Neural cell (in vitro differentiated cells): Measurements from ENCODE around the gene FH. TPM values are rescaled to one million over a fixed set of nuclear protein-coding genes. Genes with fewer than 3 reads are reported as not detected.

ENCODE experiments used
- H2AFZ ChIP-seq: fragments of 200-600, 300-800 bp; sonication (generic), shearing (Covaris generic); 2 replicates; pipeline ENCODE4 v1.6.0; 2014; ENCODE audit warnings: low read depth, mild to moderate bottlenecking, antibody characterized with exemption, low read length, moderate library complexity
- H3F3A ChIP-seq: fragments of 200-600 bp; shearing (Covaris generic); 2 replicates; pipeline ENCODE4 v1.6.1; 2016; ENCODE audit warnings: mild to moderate bottlenecking, moderate library complexity, mixed read lengths, antibody characterized with exemption, low read length; ENCODE audit not compliant: insufficient read depth, poor library complexity, severe bottlenecking
- H3K27ac ChIP-seq: fragments of 200-600, 300-800 bp; sonication (generic), shearing (Covaris generic); 2 replicates; pipeline ENCODE4 v1.5.1; 2014; ENCODE audit warnings: mild to moderate bottlenecking, low read length, moderate library complexity
- H3K27me3 ChIP-seq: fragments of 300-800, 200-600 bp; sonication (generic), shearing (Covaris generic); 2 replicates; pipeline ENCODE4 v1.6.0; 2014; ENCODE audit warnings: mild to moderate bottlenecking, low read depth, low read length, moderate library complexity; ENCODE audit not compliant: insufficient read depth
- H3K36me3 ChIP-seq: fragments of 300-800, 200-600 bp; sonication (generic), shearing (Covaris generic); 2 replicates; pipeline ENCODE4 v1.5.1; 2014; ENCODE audit warnings: mild to moderate bottlenecking, antibody characterized with exemption, low read length, moderate library complexity; ENCODE audit not compliant: insufficient read depth
- H3K4me2 ChIP-seq: fragments of 300-800, 200-600 bp; sonication (generic), shearing (Covaris generic); 2 replicates; pipeline ENCODE4 v1.6.0; 2014; ENCODE audit warnings: mild to moderate bottlenecking, low read length
- H3K4me3 ChIP-seq: fragments of 300-800, 200-600 bp; sonication (generic), shearing (Covaris generic); 2 replicates; pipeline ENCODE4 v1.5.1; 2014; ENCODE audit warnings: mild to moderate bottlenecking, low read length, moderate library complexity
- H3K79me2 ChIP-seq: fragments of 200-600 bp; shearing (Covaris generic); replicated peaks from 2 replicates; pipeline ENCODE4 v1.6.0; 2014; ENCODE audit warnings: mild to moderate bottlenecking, low read length, moderate library complexity; ENCODE audit not compliant: insufficient read depth
- H3K9ac ChIP-seq: fragments of 300-800, 200-600 bp; sonication (generic), shearing (Covaris generic); 2 replicates; pipeline ENCODE4 v1.6.1; 2016; ENCODE audit warnings: mild to moderate bottlenecking, low read length, mixed read lengths
- H3K9me2 ChIP-seq: fragments of 200-600 bp; shearing (Covaris generic); 2 replicates; pipeline ENCODE4 v1.6.1; 2016; ENCODE audit warnings: mild to moderate bottlenecking, low read length, mixed read lengths; ENCODE audit not compliant: insufficient read depth
- H3K9me3 ChIP-seq: fragments of 200-600, 300-800 bp; sonication (generic), shearing (Covaris generic); 2 replicates; pipeline ENCODE4 v1.6.1; 2016; ENCODE audit warnings: mild to moderate bottlenecking, mixed run types, low read length, moderate library complexity, mixed read lengths
- H4K20me1 ChIP-seq: fragments of 200-600 bp; shearing (Covaris generic); 2 replicates; pipeline ENCODE4 v1.6.1; 2016; ENCODE audit warnings: mild to moderate bottlenecking, mixed run types; ENCODE audit not compliant: insufficient read depth
- EP300 ChIP-seq: fragments of 450-650 bp; conservative IDR thresholded peaks from 2 replicates; pipeline ENCODE4 v1.6.1; 2014; ENCODE audit warnings: antibody characterized with exemption, mild to moderate bottlenecking, moderate library complexity; ENCODE audit not compliant: poor library complexity, severe bottlenecking
- EZH2 ChIP-seq: fragments of 200-600, 300-800 bp; shearing (Covaris generic), sonication (generic); IDR thresholded peaks from 2 replicates; pipeline ENCODE4 v1.6.1; 2014; ENCODE audit warnings: antibody characterized with exemption, low read length, borderline replicate concordance, mild to moderate bottlenecking; ENCODE audit not compliant: insufficient read depth, poor library complexity, severe bottlenecking
- MXI1 ChIP-seq: fragments of 450-650 bp; conservative IDR thresholded peaks from 2 replicates; pipeline ENCODE4 v1.6.1; 2014; ENCODE audit warnings: antibody characterized with exemption, mild to moderate bottlenecking; ENCODE audit not compliant: poor library complexity, severe bottlenecking
- POLR2AphosphoS5 ChIP-seq: IDR thresholded peaks from 2 replicates; pipeline ENCODE4 v1.6.1; 2012
- RAD21 ChIP-seq: fragments of 450-650 bp; conservative IDR thresholded peaks from 2 replicates; pipeline ENCODE4 v1.6.1; 2014; ENCODE audit warnings: antibody characterized with exemption, mild to moderate bottlenecking, moderate library complexity
- REST ChIP-seq: IDR thresholded peaks from 2 replicates; pipeline ENCODE4 v1.6.1; 2012; ENCODE audit warnings: borderline replicate concordance
- SMC3 ChIP-seq: fragments of 450-650 bp; conservative IDR thresholded peaks from 2 replicates; pipeline ENCODE4 v1.6.1; 2014; ENCODE audit warnings: antibody characterized with exemption, mild to moderate bottlenecking, moderate library complexity; ENCODE audit not compliant: poor library complexity
- TAF1 ChIP-seq: IDR thresholded peaks from 2 replicates; pipeline ENCODE4 v1.6.1; 2012; ENCODE audit warnings: low read depth
- polyA plus RNA-seq: library from polyadenylated mRNA; depleted of rRNA; stranded (reverse); fragments of >200 nt; gene quantifications from 2 replicates; pipeline ENCODE4 v1.2.3, GENCODE V29; 2014
- TF ChIP-seq, protein P1 (sequence below): fragments of 450-650 bp; IDR thresholded peaks from 2 replicates; pipeline ENCODE4 v1.5.1; 2014; ENCODE audit warnings: antibody characterized with exemption, mild to moderate bottlenecking, moderate library complexity; ENCODE audit not compliant: poor library complexity, severe bottlenecking

Gene FH
- polyA plus RNA-seq, 1 donor from 2014 or later: 114 TPM

GRCh38 chr1:241475671-241476070 lies 43.9 kb downstream of the FH start:
- Histone ChIP-seq H4K20me1 (no peaks in the 10 kb centered on the region), H3K36me3 (no peaks in the 10 kb centered on the region), H3K4me3 (no peak overlapping the region), H3K27ac (no peak overlapping the region), H3K27me3 (no peaks in the 10 kb centered on the region), H2AFZ (no peak overlapping the region), H3K79me2 (no peaks in the 10 kb centered on the region), H3K4me2 (no peak overlapping the region), H3K9me3 (no peaks in the 10 kb centered on the region), H3F3A (no peaks in the 10 kb centered on the region), H3K9me2 (no peaks in the 10 kb centered on the region), H3K9ac (no peak overlapping the region)
- TF ChIP-seq EZH2: no peak
- no peak for TF ChIP-seq REST
- TF ChIP-seq RAD21: no peak
- TF ChIP-seq SMC3: no peak
- no peak for TF ChIP-seq TAF1
- TF ChIP-seq MXI1: no peak
- TF ChIP-seq EP300: no peak
- TF ChIP-seq, protein P1, sequence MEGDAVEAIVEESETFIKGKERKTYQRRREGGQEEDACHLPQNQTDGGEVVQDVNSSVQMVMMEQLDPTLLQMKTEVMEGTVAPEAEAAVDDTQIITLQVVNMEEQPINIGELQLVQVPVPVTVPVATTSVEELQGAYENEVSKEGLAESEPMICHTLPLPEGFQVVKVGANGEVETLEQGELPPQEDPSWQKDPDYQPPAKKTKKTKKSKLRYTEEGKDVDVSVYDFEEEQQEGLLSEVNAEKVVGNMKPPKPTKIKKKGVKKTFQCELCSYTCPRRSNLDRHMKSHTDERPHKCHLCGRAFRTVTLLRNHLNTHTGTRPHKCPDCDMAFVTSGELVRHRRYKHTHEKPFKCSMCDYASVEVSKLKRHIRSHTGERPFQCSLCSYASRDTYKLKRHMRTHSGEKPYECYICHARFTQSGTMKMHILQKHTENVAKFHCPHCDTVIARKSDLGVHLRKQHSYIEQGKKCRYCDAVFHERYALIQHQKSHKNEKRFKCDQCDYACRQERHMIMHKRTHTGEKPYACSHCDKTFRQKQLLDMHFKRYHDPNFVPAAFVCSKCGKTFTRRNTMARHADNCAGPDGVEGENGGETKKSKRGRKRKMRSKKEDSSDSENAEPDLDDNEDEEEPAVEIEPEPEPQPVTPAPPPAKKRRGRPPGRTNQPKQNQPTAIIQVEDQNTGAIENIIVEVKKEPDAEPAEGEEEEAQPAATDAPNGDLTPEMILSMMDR: no peak
- no peak for TF ChIP-seq POLR2AphosphoS5

DNA sequence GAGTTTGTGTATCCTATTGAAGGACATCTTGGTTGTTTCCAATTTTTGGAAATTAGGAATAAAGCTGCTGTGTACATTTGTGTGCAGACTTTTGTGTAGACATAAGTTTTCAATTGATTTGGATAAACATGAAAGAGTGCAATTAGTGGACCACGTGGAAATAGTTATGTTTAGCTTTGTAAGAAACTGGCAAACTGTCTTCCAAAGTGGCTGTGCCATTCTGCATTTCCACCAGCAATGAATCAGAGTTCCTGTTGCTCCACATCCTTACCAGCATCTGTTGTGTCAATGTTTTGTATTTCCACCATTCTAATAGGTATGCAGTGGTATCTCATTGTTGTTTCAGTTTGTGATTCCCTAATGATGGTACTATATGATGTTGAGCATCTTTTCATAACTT lies 46.5 kb downstream of the FH start:
- no peak overlapping the region for H3K9ac ChIP-seq
- no peaks in the 10 kb centered on the region for H3F3A ChIP-seq
- H3K36me3 ChIP-seq: no peaks in the 10 kb centered on the region
- H3K79me2 ChIP-seq: no peaks in the 10 kb centered on the region
- no peak overlapping the region for H3K27ac ChIP-seq
- no peaks in the 10 kb centered on the region for H3K9me2 ChIP-seq
- H3K4me3 ChIP-seq: no peak overlapping the region
- no peaks in the 10 kb centered on the region for H4K20me1 ChIP-seq
- no peak overlapping the region for H2AFZ ChIP-seq
- no peaks in the 10 kb centered on the region for H3K9me3 ChIP-seq
- no peak overlapping the region for H3K4me2 ChIP-seq
- TF ChIP-seq EP300: no peak
- no peak for TF ChIP-seq EZH2
- TF ChIP-seq POLR2AphosphoS5: no peak
- TF ChIP-seq MXI1: no peak
- no peak for TF ChIP-seq RAD21
- TF ChIP-seq REST: no peak
- TF ChIP-seq TAF1: no peak
- TF ChIP-seq, protein P1: no peak
- no peak for TF ChIP-seq SMC3
- H3K27me3 ChIP-seq: no peaks in the 10 kb centered on the region
